ENCODE results near the gene CDH24. TPM values are rescaled to one million over a fixed set of nuclear protein-coding genes. Genes with fewer than 3 reads are reported as not detected.

The CDH24 gene
- total and polyA plus RNA-seq, 9 of the 15 experiments (the other 6 are each of a cell fraction or from before 2014, with no cell fraction given), result 0.04 to 16.2 (median 4.9) TPM

- Histone ChIP-seq H2AFZ (ENCODE audit: low read depth, low read length) (no peak overlapping the region), H3K79me2 (ENCODE audit: control insufficient read depth, insufficient read depth, low read length) (peaks cover 41% of the 10 kb centered on the region), H3K36me3 (ENCODE audit: control insufficient read depth, insufficient read depth, low read length) (peaks cover 77% of the 10 kb centered on the region), H3K9me1 (ENCODE audit: control insufficient read depth, insufficient read depth, low read length) (no peaks in the 10 kb centered on the region), H3K27ac (ENCODE audit: extremely low read depth, low read depth, low read length) (no peak overlapping the region), H3K4me3 (no peak overlapping the region), H4K20me1 (replicated peaks; ENCODE audit: control insufficient read depth, insufficient read depth, low read length) (peaks cover 7% of the 10 kb centered on the region; the same call in 1 of the 2 replicates), H3K27me3 (ENCODE audit: control insufficient read depth in 2 of 2, insufficient read depth in 2 of 2, low read length in 2 of 2) (no peaks in the 10 kb centered on the region), H3K9me3 (replicated peaks; ENCODE audit: control insufficient read depth, insufficient read depth, low read depth, low read length) (no peaks in the 10 kb centered on the region), H3K4me2 (ENCODE audit: insufficient read depth, low read length) (no peak overlapping the region), H3K9ac (ENCODE audit: insufficient read depth in 1 of 2, low read depth in 2 of 2, low read length in 2 of 2) (no peak overlapping the region), H3K4me1 (replicated peaks in 1 of 2; ENCODE audit: control insufficient read depth in 2 of 2, insufficient read depth in 2 of 2, low read length in 2 of 2) (peaks cover 8 to 17% of the 10 kb centered on the region in 2 experiments; a peak in 4 of 5 replicates)
- CTCF ChIA-PET (ENCODE audit: low intra/inter-chr PET ratio), result no interaction called here
- intact Hi-C loops (cut with micrococcal nuclease) (no loop called here), in situ Hi-C loops (cut with MboI) (no loop called here)
- WGBS (ENCODE audit: insufficient coverage, low coverage, missing lambda C conversion rate), result 97% methylated on average over 2 of the region's 2 CpGs
- TF ChIP-seq SUPT5H (IDR thresholded peaks at IDR 0.05) (0 out of 2 replicates have a peak, but pooled peaks have one; percentile 4), RBM34 (IDR thresholded peaks at IDR 0.05; ENCODE audit: borderline replicate concordance, insufficient read depth, low read length) (no peak)
- BruUV-seq (replicated peaks), result no TSS peak
- POLR2A ChIA-PET, result interaction anchor here (0.7 to 2.0 kb wide), 3 partner anchors 15 to 84 kb away, joined by 3 to 12 read pairs (median 3); no protein-coding TSS in a partner anchor
- ATAC-seq (no peak), DNase-seq (ENCODE audit: extremely low read depth in 1 of 4, low spot score in 3 of 4) (no peak), FAIRE-seq (no peak)
Measured at GRCh38 chr14:23028799-23029198, 28.5 kb downstream of the CDH24 start.

DNA sequence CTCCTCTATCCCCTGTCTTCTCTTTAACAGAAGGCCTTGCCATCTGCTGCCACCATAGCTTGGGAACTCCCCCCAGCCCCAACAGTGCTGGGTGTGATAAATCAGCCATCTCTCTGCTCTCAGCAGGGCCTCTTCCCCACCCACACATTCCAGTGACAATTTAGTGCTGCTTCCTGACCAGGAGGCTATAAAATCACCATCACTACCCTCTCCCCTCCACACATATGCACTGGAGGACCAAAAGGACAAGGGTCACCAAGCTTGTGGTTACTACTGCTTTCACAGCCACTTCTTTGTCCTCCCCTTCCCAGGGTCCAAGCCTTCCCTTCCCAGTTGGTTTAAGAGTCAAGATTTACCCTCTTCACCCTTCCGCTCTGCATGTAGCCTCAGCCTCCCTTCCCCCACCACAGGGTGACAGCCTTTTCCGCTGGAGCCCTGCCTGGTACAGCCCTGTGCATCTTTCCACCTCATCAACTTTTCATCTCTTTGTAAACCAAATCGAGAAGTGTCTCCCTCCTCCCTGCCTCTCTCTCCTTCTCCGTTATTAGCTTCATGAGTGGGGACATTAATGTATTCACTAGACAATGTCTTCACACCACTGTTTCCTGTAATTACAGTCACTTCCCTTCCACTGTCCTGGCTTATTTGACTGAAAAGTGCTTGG, 32.0 kb downstream of the CDH24 start:
- Histone ChIP-seq H3K9ac (ENCODE audit: insufficient read depth in 1 of 2, low read depth in 2 of 2, low read length in 2 of 2) (peak overlapping the region in 1 of 2 experiments; percentile 47; a peak in 1 of 4 replicates), H3K27ac (ENCODE audit: extremely low read depth, low read depth, low read length) (no peak overlapping the region; the same call in 2 of the 3 replicates), H3K4me2 (ENCODE audit: insufficient read depth, low read length) (no peak overlapping the region), H2AFZ (ENCODE audit: low read depth, low read length) (no peak overlapping the region), H3K9me3 (replicated peaks; ENCODE audit: control insufficient read depth, insufficient read depth, low read depth, low read length) (no peaks in the 10 kb centered on the region), H3K4me3 (no peak overlapping the region), H3K36me3 (ENCODE audit: control insufficient read depth, insufficient read depth, low read length) (peaks cover 45% of the 10 kb centered on the region), H3K9me1 (ENCODE audit: control insufficient read depth, insufficient read depth, low read length) (no peaks in the 10 kb centered on the region), H3K4me1 (replicated peaks in 1 of 2; ENCODE audit: control insufficient read depth in 2 of 2, insufficient read depth in 2 of 2, low read length in 2 of 2) (peaks cover 15 to 39% of the 10 kb centered on the region in 2 experiments; a peak in 4 of 5 replicates), H3K79me2 (ENCODE audit: control insufficient read depth, insufficient read depth, low read length) (peaks cover 11% of the 10 kb centered on the region; the same call in 2 of the 3 replicates), H4K20me1 (replicated peaks; ENCODE audit: control insufficient read depth, insufficient read depth, low read length) (peaks cover 10% of the 10 kb centered on the region; the same call in 1 of the 2 replicates), H3K27me3 (ENCODE audit: control insufficient read depth in 2 of 2, insufficient read depth in 2 of 2, low read length in 2 of 2) (no peaks in the 10 kb centered on the region)
- WGBS (ENCODE audit: insufficient coverage, low coverage, missing lambda C conversion rate), result 68% methylated on average over 4 of the region's 4 CpGs
- in situ Hi-C loops (cut with MboI), result no loop called here
- DNase-seq (ENCODE audit: extremely low read depth in 1 of 4, low spot score in 3 of 4) (peak in 2 of 4 experiments; percentile 27 to 56), FAIRE-seq (no peak), ATAC-seq (peak; percentile 30)
- intact Hi-C loops (cut with micrococcal nuclease), result no loop called here
- no TSS peak for BruUV-seq (replicated peaks)
- ChIA-PET CTCF (ENCODE audit: low intra/inter-chr PET ratio) (interaction anchor here (0.7 kb wide), 1 partner anchor 221 kb away, joined by 3 read pairs; no protein-coding TSS in a partner anchor), POLR2A (interaction anchor here (1.1 to 6.6 kb wide), 3 partner anchors 9 to 18 kb away, joined by 4 to 65 read pairs (median 44); partner anchors contain the start of gene PSMB5)
- TF ChIP-seq POLR2B (IDR thresholded peaks at IDR 0.05; ENCODE audit: low read depth, partially characterized antibody), result peak; percentile 53
- TF ChIP-seq, protein P1, sequence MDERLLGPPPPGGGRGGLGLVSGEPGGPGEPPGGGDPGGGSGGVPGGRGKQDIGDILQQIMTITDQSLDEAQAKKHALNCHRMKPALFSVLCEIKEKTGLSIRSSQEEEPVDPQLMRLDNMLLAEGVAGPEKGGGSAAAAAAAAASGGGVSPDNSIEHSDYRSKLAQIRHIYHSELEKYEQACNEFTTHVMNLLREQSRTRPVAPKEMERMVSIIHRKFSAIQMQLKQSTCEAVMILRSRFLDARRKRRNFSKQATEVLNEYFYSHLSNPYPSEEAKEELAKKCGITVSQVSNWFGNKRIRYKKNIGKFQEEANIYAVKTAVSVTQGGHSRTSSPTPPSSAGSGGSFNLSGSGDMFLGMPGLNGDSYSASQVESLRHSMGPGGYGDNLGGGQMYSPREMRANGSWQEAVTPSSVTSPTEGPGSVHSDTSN (CRISPR knock-in tag; IDR thresholded peaks at IDR 0.05; ENCODE audit: low read depth), result no peak
- TF ChIP-seq, protein P1 (tag; conservative IDR thresholded peaks at IDR 0.05; ENCODE audit: low read depth), result peak; percentile 21; the same call in 1 of the 2 replicates
- TF ChIP-seq SMAD2 (IDR thresholded peaks at IDR 0.05; ENCODE audit: low read depth, low read length), result no peak
- TF ChIP-seq MLLT1 (IDR thresholded peaks at IDR 0.05), result no peak
- TF ChIP-seq CBFA2T3 (IDR thresholded peaks at IDR 0.05), result peak; percentile 45; the same call in 1 of the 2 replicates
- TF ChIP-seq ZEB2 (IDR thresholded peaks at IDR 0.05), result no peak
- TF ChIP-seq HES1 (IDR thresholded peaks at IDR 0.05; ENCODE audit: low read depth), result no peak
